Endometrial microvascular endothelial cells (primary cell): ENCODE results near the gene RBM6. TPM values are rescaled to one million over a fixed set of nuclear protein-coding genes. Genes with fewer than 3 reads are reported as not detected.
"Not testable (repeated sequence)": the region's sequence is repeated elsewhere in the genome, so short reads cannot be mapped to it uniquely, and the experiment has no call there.

ENCODE experiments used
- in situ Hi-C: cut with HindIII; loops from 2 replicates; pipeline ENCODE4 v1.10.0; 2017; ENCODE audit warnings: low sequenced_read_pairs, low pct_unique_long_range_greater_than_20kb; ENCODE audit errors: inconsistent ontology term
- total RNA-seq: library from RNA; depleted of rRNA; stranded (reverse); fragments of >200 nt; gene quantifications from one replicate; pipeline ENCODE4 v1.2.3, GENCODE V29; 2015; ENCODE audit errors: inconsistent ontology term

RBM6 gene
- total RNA-seq, 1 donor from 2014 or later, result 24.7 TPM

DNA sequence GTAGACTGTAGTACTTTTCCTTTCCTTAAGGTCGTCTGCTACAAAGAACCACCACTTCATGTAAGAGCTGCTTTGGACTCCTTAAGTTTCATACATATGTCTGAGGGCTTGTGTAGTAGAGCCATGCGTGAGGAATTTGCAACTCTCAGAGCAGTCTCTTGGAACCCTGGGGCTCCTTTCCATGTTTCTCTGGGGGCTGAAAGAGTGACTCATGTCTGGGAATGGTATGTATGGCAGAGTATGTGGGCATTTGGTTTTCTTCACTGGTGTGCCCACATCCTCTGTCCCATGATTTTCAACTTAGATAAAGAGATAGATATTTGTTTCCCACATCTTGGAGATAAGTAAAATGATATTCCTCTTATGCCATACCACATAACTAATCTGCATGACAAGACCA is 128.2 kb downstream of the RBM6 start:
- in situ Hi-C loops, result no loop called here

DNA sequence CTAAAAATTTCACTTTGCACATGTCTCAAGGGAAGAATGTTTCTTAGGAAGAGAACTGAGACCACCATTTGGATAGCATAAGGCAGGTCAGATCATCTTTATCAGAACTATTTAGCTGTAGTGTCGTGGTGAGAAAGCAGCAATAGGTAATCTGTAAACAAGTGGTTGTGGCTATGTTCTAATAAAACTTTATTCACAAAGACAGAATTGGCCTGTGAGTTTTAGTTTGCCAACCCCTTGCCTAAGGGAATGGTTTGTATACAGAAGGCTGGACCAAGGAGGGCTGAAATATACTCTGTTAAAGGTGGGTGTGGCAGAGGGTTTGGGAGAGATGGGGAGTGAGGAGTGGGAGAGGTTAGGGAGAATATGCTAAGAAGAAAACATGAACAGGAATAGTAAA is 138.1 kb downstream of the RBM6 start:
- in situ Hi-C loops, result no loop called here

GRCh38 chr3:50078622-50079021 is 138.7 kb downstream of the RBM6 start:
- in situ Hi-C loops, result no loop called here

GRCh38 chr3:50084951-50085350 is 145.0 kb downstream of the RBM6 start:
- in situ Hi-C loops, result not testable (repeated sequence)

GRCh38 chr3:50088725-50089608 is 149.0 kb downstream of the RBM6 start, which contains the start of gene RBM5:
TSS of gene RBM5 (plus strand) at chr3:50088919. CDS start at chr3:50090435, 1,516 bp downstream.
- in situ Hi-C loops, result no loop called here

DNA sequence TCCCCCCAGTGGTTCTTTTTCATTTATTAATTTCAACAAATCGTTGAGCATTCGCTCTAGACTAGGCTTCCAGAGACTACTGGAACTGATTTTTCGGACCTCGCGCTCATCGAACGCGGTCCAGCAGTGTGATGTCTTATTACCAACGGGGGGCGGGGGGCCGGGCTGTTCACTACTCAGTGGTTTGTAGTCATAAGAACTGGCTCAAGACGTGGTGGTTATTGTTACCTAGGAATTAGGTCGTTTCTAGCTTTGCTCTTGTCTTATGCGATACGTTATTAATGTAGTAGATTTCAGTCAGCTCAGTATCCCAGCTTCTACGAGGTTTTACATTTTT is 149.6 kb downstream of the RBM6 start:
- in situ Hi-C loops, result no loop called here

DNA sequence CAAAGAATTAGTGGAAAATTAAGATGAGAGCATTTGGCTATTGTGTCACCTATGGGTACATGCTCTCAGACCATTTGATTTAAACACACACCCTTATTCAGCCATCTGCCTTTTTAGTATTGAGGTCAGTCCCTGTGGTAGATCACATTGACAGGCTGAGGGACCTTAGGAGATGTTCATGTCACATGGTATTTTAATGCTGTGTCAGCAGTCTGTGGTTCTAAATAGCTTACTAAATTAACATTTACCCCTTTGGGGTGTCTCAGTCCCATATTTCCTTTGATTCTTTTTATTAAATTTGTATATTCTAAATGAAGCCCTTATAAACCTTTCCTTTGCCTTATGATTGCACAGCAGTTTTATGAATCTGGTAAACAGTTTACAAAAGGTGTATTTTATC is 151.0 kb downstream of the RBM6 start:
- in situ Hi-C loops, result no loop called here

GRCh38 chr3:50095352-50095998 is 155.5 kb downstream of the RBM6 start:
- in situ Hi-C loops, result no loop called here

DNA sequence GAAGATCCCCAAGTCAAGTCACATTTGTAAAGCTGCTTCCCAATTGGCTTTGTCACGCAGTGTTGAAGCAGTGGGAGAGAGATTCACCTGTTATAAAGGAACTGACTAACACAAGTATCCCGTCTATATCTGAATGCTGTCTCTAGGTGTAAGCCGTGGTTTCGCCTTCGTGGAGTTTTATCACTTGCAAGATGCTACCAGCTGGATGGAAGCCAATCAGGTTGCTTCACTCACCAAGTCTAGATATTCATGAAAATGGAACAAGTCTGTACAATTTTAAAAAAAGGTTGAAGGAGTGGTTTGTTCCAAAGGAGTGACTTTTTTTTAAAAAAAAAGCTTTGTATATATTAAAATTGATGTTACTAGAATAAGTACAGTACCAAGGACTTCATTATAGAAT is 160.4 kb downstream of the RBM6 start:
- in situ Hi-C loops, result no loop called here

DNA sequence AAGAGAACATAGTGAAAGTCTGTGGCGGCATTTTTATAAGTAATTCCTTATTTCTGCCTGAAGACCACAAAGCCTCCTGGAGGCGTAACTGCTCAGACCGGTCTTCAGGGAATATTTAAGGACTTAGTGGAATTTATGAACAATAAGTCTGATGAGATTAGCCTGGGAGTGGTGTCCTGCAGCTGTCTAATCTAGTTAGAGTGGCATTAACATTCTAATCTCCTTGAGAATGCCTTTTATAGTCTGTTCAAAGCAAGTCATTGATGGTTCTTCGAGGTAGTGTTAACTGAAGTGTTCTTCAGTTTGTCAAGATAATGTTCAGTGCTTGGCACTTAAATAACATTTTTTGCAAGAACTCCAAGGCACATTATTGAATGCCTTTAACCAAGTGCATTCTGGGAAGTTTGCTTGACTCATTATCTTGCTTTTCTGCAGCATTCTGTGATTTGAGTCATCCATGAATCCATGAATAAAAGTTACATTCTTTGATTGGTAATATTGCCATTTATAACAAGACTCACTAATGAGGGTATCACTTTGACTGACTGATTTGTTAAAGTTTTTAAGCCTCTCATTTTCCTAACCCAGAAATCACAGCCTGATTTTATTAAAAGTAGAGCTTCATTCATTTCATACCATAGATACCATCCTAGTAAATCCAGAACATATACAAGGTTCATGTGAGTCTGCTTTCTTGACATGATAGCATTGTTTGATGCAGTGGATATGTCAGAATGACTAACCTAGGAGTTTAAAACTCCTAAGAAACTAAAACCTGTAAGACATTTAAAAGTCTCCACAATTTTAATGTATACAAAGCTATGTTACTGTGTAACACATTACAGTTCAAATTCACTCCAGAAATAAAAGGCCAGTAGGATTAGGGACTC is 161.3 kb downstream of the RBM6 start:
- in situ Hi-C loops, result no loop called here

DNA sequence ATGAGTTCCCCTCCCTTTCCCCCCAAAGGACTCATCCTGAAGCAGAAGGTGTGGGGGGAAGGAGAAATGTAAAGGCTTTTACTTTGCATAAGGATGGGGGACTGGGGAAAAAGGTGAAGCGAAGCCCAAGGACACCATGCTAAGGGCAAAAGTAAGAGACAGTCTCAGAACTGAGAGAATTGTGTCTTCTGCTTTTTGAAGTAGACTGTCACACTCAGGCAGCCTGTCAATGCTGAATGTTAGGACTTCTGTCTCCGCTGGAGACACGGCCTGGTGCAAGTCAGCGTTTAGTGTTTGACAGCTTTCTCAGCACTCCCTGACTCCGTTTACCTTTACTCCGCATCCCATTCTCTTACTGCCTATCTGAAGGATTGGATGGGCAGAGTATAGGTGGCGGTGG is 162.6 kb downstream of the RBM6 start:
- in situ Hi-C loops, result no loop called here

- in situ Hi-C loops, result no loop called here
Measured at GRCh38 chr3:50111757-50112156, 171.8 kb downstream of the RBM6 start.

- in situ Hi-C loops, result no loop called here
Measured at GRCh38 chr3:50112462-50112861, 172.5 kb downstream of the RBM6 start.

- in situ Hi-C loops, result no loop called here
Measured at GRCh38 chr3:50117120-50117519, 177.2 kb downstream of the RBM6 start.

GRCh38 chr3:50118237-50118636 is 178.3 kb downstream of the RBM6 start:
- in situ Hi-C loops, result no loop called here

GRCh38 chr3:50119786-50120185 is 179.8 kb downstream of the RBM6 start:
- in situ Hi-C loops, result no loop called here

- in situ Hi-C loops, result no loop called here
Measured at GRCh38 chr3:50120364-50121071, 180.6 kb downstream of the RBM6 start.

DNA sequence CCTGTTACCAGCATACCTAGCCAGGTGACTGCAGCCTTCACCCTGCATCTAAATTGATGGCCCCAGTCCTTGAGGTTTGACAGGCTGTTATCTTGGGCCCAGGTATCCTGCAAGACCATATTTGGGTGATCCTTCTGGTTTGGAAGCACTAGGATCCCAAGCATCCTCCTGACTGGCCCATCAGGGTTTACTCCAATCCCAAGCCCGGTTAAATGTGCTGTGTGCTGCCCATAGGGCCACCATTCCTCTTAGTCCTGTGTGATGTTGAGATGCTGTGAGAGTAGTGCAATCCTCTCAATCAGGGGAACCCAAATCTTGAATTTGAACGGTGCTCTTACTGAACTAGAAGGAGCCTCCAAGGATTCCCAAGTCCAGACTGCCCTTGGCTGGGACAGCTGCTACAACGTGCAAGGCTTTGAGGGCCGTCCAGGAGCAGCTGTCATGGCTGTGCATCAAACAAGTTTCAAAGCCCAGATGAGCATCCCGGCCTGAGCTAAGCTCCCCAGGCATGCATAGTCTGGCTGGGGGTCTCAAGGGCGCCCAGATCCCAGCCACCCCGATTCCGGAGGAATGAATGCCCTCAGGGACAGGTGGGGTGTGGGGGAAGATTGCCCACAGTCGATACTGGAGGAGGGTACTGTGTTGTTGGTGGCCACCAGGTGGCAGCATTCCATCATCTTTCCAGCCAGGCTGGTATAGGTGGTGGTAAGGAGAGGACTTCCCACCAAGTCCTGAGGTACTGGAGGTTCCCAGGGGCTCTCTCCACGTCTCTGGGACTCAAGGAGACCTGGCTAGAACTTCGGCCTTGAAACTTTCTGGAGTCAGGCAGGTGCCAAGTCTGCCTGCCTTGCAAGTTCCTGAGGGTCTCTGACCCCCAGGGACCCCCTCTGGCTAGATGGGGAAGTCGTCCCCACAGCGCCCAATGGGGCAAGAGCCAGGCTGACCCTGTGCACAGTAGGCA is 181.4 kb downstream of the RBM6 start:
- in situ Hi-C loops, result no loop called here
